Measurements from ENCODE around the gene SLC34A3. TPM values are rescaled to one million over a fixed set of nuclear protein-coding genes. Genes with fewer than 3 reads are reported as not detected.

The SLC34A3 gene
- total RNA-seq, 1 experiment from 2014 or later, result 0.13 TPM

DNA sequence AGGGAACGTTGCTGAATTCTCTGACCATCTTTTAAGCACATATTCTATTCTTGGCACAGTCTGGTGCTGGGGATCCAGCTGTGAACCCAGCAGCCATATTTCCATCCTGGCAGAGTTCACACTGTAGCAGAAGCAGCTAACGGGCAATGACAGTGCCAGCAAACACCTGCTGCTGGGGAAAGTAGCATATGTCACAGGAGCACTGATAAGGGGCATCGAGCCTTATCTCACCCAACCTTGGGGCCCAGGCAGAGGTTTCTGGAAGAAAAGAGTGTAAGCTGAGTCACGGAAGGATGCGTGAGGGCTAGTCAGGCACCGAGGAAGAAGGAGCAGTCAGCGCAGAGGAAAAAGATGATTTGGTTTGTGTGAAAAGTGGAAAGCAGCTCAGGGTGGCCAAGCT, 24.1 kb upstream of the SLC34A3 start (continued):
- TF ChIP-seq, protein P1, sequence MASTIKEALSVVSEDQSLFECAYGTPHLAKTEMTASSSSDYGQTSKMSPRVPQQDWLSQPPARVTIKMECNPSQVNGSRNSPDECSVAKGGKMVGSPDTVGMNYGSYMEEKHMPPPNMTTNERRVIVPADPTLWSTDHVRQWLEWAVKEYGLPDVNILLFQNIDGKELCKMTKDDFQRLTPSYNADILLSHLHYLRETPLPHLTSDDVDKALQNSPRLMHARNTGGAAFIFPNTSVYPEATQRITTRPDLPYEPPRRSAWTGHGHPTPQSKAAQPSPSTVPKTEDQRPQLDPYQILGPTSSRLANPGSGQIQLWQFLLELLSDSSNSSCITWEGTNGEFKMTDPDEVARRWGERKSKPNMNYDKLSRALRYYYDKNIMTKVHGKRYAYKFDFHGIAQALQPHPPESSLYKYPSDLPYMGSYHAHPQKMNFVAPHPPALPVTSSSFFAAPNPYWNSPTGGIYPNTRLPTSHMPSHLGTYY (CRISPR knock-in tag; IDR thresholded peaks at IDR 0.05), result no peak
- TF ChIP-seq ZNF232 (CRISPR knock-in tag; IDR thresholded peaks at IDR 0.05), result no peak
- TF ChIP-seq FOXK1 (CRISPR knock-in tag; IDR thresholded peaks at IDR 0.05), result no peak
- TF ChIP-seq, protein P2, sequence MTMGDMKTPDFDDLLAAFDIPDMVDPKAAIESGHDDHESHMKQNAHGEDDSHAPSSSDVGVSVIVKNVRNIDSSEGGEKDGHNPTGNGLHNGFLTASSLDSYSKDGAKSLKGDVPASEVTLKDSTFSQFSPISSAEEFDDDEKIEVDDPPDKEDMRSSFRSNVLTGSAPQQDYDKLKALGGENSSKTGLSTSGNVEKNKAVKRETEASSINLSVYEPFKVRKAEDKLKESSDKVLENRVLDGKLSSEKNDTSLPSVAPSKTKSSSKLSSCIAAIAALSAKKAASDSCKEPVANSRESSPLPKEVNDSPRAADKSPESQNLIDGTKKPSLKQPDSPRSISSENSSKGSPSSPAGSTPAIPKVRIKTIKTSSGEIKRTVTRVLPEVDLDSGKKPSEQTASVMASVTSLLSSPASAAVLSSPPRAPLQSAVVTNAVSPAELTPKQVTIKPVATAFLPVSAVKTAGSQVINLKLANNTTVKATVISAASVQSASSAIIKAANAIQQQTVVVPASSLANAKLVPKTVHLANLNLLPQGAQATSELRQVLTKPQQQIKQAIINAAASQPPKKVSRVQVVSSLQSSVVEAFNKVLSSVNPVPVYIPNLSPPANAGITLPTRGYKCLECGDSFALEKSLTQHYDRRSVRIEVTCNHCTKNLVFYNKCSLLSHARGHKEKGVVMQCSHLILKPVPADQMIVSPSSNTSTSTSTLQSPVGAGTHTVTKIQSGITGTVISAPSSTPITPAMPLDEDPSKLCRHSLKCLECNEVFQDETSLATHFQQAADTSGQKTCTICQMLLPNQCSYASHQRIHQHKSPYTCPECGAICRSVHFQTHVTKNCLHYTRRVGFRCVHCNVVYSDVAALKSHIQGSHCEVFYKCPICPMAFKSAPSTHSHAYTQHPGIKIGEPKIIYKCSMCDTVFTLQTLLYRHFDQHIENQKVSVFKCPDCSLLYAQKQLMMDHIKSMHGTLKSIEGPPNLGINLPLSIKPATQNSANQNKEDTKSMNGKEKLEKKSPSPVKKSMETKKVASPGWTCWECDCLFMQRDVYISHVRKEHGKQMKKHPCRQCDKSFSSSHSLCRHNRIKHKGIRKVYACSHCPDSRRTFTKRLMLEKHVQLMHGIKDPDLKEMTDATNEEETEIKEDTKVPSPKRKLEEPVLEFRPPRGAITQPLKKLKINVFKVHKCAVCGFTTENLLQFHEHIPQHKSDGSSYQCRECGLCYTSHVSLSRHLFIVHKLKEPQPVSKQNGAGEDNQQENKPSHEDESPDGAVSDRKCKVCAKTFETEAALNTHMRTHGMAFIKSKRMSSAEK (CRISPR knock-in tag; IDR thresholded peaks at IDR 0.05; ENCODE audit: borderline replicate concordance), result no peak

DNA sequence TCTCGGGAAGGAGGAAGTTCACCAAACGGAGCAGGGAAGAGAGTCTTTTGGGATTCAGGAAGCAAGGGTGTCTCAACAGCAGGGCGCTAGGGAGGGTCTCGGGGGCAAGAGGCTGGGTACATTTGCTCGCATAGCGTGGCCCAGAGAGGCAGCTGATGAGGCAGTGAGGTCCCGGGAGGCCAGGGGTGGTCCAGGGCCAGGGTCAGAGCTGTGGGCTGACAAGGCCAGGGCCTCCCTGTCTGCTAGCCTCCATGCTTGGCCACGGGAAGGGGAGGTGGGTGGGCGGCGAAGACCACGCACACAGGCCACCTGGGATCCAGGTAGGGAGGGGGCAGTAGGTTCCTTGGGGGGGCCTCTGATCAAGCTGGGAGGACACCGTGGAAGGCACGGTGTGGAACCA, 19.2 kb upstream of the SLC34A3 start:
- Mint-ChIP-seq H3K9me3 (no peaks in the 10 kb centered on the region), H3K4me1 (peaks cover 4% of the 10 kb centered on the region), H3K4me3 (no peak overlapping the region), H3K27me3 (ENCODE audit: low read depth) (no peaks in the 10 kb centered on the region), H3K36me3 (peaks cover 25% of the 10 kb centered on the region), H3K27ac (no peak overlapping the region)
- ChIA-PET POLR2A (interaction anchor here (0.9 kb wide), 1 partner anchor 11 kb away, joined by 3 read pairs; no protein-coding TSS in a partner anchor), CTCF (interaction anchor here (1.0 kb wide), 1 partner anchor 11 kb away, joined by 3 read pairs; no protein-coding TSS in a partner anchor)
- ATAC-seq, result no peak
- no peak for TF ChIP-seq PRRX2 (CRISPR knock-in tag; IDR thresholded peaks at IDR 0.05)
- TF ChIP-seq, protein P3, sequence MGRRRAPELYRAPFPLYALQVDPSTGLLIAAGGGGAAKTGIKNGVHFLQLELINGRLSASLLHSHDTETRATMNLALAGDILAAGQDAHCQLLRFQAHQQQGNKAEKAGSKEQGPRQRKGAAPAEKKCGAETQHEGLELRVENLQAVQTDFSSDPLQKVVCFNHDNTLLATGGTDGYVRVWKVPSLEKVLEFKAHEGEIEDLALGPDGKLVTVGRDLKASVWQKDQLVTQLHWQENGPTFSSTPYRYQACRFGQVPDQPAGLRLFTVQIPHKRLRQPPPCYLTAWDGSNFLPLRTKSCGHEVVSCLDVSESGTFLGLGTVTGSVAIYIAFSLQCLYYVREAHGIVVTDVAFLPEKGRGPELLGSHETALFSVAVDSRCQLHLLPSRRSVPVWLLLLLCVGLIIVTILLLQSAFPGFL (CRISPR knock-in tag; IDR thresholded peaks at IDR 0.05; ENCODE audit: borderline replicate concordance), result no peak
- TF ChIP-seq, protein P2 (CRISPR knock-in tag; IDR thresholded peaks at IDR 0.05; ENCODE audit: borderline replicate concordance), result no peak
- no peak for DNase-seq (ENCODE audit: low spot score)

DNA sequence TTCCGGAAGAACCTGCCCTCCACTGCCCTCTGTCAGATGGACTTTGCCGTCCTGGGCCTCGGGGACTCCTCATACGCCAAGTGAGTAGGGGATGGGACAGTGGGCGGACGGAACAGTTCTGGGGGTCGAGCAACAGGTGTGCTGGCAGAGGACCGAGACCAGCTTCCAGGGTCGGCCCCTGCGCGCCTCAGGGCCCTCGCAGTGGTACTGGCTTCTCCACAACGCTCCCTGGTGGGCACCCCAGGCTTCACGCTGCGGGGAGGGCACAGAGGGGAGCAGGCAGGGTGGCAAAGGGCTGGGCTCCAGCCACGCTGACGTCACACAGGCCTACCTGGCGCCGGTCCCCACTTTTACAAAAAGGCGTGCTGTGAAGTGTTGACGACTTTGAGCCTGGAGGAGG, 18.2 kb upstream of the SLC34A3 start:
- no peaks in the 10 kb centered on the region for H3K27me3 Mint-ChIP-seq (ENCODE audit: low read depth)
- TF ChIP-seq NR3C1 (CRISPR knock-in tag; conservative IDR thresholded peaks at IDR 0.05; ENCODE audit: low read depth) (no peak), ZNF232 (CRISPR knock-in tag; IDR thresholded peaks at IDR 0.05) (no peak), JAZF1 (CRISPR knock-in tag; IDR thresholded peaks at IDR 0.05) (no peak), NR2C2 (CRISPR knock-in tag; IDR thresholded peaks at IDR 0.05) (no peak), GABPB1 (CRISPR knock-in tag; IDR thresholded peaks at IDR 0.05) (no peak), SMAD4 (CRISPR knock-in tag; IDR thresholded peaks at IDR 0.05) (no peak)
- TF ChIP-seq, protein P4, sequence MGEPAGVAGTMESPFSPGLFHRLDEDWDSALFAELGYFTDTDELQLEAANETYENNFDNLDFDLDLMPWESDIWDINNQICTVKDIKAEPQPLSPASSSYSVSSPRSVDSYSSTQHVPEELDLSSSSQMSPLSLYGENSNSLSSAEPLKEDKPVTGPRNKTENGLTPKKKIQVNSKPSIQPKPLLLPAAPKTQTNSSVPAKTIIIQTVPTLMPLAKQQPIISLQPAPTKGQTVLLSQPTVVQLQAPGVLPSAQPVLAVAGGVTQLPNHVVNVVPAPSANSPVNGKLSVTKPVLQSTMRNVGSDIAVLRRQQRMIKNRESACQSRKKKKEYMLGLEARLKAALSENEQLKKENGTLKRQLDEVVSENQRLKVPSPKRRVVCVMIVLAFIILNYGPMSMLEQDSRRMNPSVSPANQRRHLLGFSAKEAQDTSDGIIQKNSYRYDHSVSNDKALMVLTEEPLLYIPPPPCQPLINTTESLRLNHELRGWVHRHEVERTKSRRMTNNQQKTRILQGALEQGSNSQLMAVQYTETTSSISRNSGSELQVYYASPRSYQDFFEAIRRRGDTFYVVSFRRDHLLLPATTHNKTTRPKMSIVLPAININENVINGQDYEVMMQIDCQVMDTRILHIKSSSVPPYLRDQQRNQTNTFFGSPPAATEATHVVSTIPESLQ (CRISPR knock-in tag; IDR thresholded peaks at IDR 0.05), result no peak
- TF ChIP-seq, protein P5, sequence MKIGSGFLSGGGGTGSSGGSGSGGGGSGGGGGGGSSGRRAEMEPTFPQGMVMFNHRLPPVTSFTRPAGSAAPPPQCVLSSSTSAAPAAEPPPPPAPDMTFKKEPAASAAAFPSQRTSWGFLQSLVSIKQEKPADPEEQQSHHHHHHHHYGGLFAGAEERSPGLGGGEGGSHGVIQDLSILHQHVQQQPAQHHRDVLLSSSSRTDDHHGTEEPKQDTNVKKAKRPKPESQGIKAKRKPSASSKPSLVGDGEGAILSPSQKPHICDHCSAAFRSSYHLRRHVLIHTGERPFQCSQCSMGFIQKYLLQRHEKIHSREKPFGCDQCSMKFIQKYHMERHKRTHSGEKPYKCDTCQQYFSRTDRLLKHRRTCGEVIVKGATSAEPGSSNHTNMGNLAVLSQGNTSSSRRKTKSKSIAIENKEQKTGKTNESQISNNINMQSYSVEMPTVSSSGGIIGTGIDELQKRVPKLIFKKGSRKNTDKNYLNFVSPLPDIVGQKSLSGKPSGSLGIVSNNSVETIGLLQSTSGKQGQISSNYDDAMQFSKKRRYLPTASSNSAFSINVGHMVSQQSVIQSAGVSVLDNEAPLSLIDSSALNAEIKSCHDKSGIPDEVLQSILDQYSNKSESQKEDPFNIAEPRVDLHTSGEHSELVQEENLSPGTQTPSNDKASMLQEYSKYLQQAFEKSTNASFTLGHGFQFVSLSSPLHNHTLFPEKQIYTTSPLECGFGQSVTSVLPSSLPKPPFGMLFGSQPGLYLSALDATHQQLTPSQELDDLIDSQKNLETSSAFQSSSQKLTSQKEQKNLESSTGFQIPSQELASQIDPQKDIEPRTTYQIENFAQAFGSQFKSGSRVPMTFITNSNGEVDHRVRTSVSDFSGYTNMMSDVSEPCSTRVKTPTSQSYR (CRISPR knock-in tag; IDR thresholded peaks at IDR 0.05), result no peak
- TF ChIP-seq, protein P6, sequence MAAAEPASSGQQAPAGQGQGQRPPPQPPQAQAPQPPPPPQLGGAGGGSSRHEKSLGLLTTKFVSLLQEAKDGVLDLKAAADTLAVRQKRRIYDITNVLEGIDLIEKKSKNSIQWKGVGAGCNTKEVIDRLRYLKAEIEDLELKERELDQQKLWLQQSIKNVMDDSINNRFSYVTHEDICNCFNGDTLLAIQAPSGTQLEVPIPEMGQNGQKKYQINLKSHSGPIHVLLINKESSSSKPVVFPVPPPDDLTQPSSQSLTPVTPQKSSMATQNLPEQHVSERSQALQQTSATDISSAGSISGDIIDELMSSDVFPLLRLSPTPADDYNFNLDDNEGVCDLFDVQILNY (CRISPR knock-in tag; IDR thresholded peaks at IDR 0.05), result no peak

More for the DNA sequence above, 18.2 kb upstream of the SLC34A3 start:
- H3K36me3 Mint-ChIP-seq, result peaks cover 15% of the 10 kb centered on the region
- no peaks in the 10 kb centered on the region for H3K9me3 Mint-ChIP-seq
- DNase-seq (ENCODE audit: low spot score), result no peak
- peaks cover 4% of the 10 kb centered on the region; the same call in 1 of the 2 replicates for H3K4me1 Mint-ChIP-seq
- H3K4me3 Mint-ChIP-seq, result no peak overlapping the region
- H3K27ac Mint-ChIP-seq, result no peak overlapping the region
- ATAC-seq, result no peak
- ChIA-PET POLR2A (interaction anchor here (1.7 kb wide), 1 partner anchor 12 kb away, joined by 7 read pairs; the partner anchor contains the start of gene TPRN), CTCF (interaction anchor here (1.0 to 2.8 kb wide), 4 partner anchors 10 to 36 kb away, joined by 3 to 10 read pairs (median 9); partner anchors contain the start of gene RNF208)

All from WTC11 (cell line).